ENCODE measurements around the gene METRNL.

Gene METRNL

GRCh38 chr17:83067718-83068261 lies 11.6 kb upstream of the METRNL start:
- Histone ChIP-seq H3K27me3 (peaks cover 0 to 2% of the 10 kb centered on the region in 2 donors), H3K27ac (no peak overlapping the region), H3K9me3 (no peaks in the 10 kb centered on the region), H3K4me1 (no peaks in the 10 kb centered on the region), H3K4me3 (no peak overlapping the region), H3K36me3 (no peaks in the 10 kb centered on the region)
- TF ChIP-seq CTCF (IDR thresholded peaks at IDR 0.05), result no peak
- peak in 1 of 2 donors; percentile 19 for DNase-seq
- intact Hi-C loops (cut with DNase I; ENCODE audit: low total_unique reads), result no loop called here

DNA sequence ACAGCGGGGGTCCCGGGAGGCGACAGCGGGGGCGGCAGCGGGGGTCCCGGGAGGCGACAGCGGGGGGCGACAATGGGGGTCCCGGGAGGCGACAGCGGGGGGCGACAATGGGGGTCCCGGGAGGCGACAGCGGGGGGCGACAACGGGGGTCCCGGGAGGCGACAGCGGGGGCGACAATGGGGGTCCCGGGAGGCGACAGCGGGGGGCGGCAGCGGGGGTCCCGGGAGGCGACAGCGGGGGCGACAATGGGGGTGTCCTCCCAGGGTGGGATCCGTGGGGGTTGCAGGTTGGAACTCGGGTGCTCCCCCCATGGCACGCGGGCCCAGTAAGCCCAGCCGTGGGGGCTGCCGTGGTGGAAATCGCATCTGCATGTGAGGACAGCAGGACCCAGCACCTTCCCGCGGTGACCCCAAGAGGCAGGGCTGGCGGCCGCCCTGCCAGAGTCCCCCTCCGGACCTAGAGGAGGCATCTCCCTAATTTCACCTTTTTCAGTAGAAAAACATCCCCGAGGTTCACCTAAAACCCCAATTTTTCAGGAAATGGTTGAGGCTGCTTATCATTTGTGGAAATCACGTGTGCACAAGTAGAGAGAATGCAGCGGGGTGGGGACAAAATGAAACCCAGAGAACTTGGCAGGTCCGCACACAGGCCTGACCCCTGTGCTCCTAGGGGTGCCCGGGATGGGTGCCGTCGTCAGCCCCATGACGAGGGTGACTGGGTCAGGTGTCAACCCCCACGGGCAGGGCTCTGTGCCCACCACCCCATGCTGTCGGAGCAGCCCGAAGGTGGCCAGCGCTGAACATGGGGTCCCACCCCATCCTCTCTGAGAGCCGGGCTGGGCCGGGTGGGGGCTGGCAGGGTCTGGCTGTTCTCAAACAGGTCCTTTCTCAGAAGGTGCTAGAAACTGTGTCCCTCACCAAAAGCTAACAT lies 10.5 kb upstream of the METRNL start:
- intact Hi-C loops (cut with DNase I; ENCODE audit: low total_unique reads), result no loop called here

DNA sequence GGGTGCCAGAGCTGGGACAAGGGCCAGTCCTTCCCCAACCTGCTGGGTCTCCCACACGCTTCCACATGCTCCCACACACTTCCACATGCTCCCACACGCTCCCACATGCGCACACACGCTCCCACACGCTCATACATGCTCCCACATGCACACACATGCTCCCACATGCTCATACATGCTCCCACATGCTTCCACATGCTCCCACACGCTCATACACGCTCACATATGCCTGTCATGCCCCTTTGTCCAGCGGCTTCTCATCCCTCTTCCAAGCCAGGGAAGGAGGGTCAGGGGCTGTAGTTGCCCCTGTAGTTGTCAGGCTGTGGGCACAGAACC lies 9.9 kb upstream of the METRNL start:
- TF ChIP-seq CTCF (IDR thresholded peaks at IDR 0.05), result no peak
- Histone ChIP-seq H3K4me1 (no peaks in the 10 kb centered on the region), H3K9me3 (no peaks in the 10 kb centered on the region), H3K27me3 (peaks cover 0 to 2% of the 10 kb centered on the region in 2 donors), H3K36me3 (no peaks in the 10 kb centered on the region), H3K4me3 (no peak overlapping the region), H3K27ac (no peak overlapping the region)
- peak in 1 of 2 donors; percentile 33 for DNase-seq
- intact Hi-C loops (cut with DNase I; ENCODE audit: low total_unique reads), result no loop called here

More for the DNA sequence above, 10.5 kb upstream of the METRNL start:
- Histone ChIP-seq H3K4me1 (no peaks in the 10 kb centered on the region), H3K9me3 (no peaks in the 10 kb centered on the region), H3K27me3 (peaks cover 0 to 2% of the 10 kb centered on the region in 2 donors), H3K27ac (no peak overlapping the region), H3K4me3 (no peak overlapping the region), H3K36me3 (no peaks in the 10 kb centered on the region)
- TF ChIP-seq CTCF (IDR thresholded peaks at IDR 0.05), result no peak
- peak in 1 of 2 donors; percentile 65 for DNase-seq

DNA sequence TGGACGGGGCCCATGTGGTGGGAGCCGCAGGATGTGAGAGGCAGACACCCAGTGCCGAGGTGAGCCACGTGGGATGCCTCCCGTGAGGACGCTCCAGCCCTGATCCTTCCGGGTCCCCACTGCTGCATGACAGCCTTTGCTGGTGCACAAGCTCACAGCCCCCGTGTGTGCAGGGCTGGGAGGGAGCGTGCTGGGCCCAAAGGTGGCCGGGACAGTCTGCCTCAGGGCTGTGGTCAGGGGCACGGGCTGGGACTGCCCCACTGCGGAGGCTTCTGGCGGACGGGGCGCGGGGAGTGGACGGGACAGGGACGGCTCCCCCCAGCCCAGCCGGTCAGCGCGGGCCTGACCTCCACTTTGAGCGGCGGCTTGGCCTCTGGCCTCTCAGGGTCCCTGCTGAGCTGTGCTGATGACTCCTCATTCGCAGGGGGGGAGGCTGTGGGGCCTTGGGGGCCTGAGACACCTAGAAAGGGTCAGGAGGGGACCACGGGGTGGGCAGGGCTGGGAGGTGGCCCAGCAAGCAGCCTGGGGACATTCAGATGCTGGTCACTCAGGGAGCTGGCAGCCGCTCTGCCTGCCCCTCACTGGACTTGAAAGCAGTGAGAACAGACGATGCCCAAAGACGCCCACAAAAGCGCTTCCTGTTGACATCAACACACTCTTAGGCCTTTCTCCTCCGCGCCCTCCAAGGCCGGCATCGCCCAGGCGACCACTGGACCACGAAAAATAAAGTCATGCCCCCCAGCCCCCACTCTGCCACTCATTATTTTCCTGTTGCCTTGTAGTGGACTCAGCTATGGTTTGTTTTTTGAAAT lies 9.3 kb upstream of the METRNL start:
- no peaks in the 10 kb centered on the region for H3K4me1 ChIP-seq
- H3K9me3 ChIP-seq, result no peaks in the 10 kb centered on the region
- no peaks in the 10 kb centered on the region for H3K36me3 ChIP-seq
- intact Hi-C loops (cut with DNase I; ENCODE audit: low total_unique reads), result no loop called here
- no peak for DNase-seq
- no peak for TF ChIP-seq CTCF (IDR thresholded peaks at IDR 0.05)
- no peak overlapping the region for H3K4me3 ChIP-seq
- peaks cover 0 to 2% of the 10 kb centered on the region in 2 donors for H3K27me3 ChIP-seq
- no peak overlapping the region for H3K27ac ChIP-seq

- Histone ChIP-seq H3K27me3 (peaks cover 0 to 2% of the 10 kb centered on the region in 2 donors), H3K9me3 (no peaks in the 10 kb centered on the region)
- no peak for DNase-seq
These were observed 8.5 kb upstream of the METRNL start for GRCh38 chr17:83070800-83071341.

More at GRCh38 chr17:83070800-83071341, 8.5 kb upstream of the METRNL start:
- no peak overlapping the region for H3K4me3 ChIP-seq
- H3K27ac ChIP-seq, result no peak overlapping the region
- intact Hi-C loops (cut with DNase I; ENCODE audit: low total_unique reads), result no loop called here
- no peak for TF ChIP-seq CTCF (IDR thresholded peaks at IDR 0.05)
- no peaks in the 10 kb centered on the region for H3K36me3 ChIP-seq
- no peaks in the 10 kb centered on the region for H3K4me1 ChIP-seq

Data from tibial artery (tissue), 4 donors.